Endodermal cell (in vitro differentiated cells): ENCODE results near the gene CPN1. TPM values are rescaled to one million over a fixed set of nuclear protein-coding genes. Genes with fewer than 3 reads are reported as not detected.

Source experiments
- DNase-seq: peaks from one replicate; pipeline ENCODE4 v3.0.0-alpha.2; 2017
- H3K27ac ChIP-seq: 2 replicates; pipeline ENCODE4 v1.5.1; 2013; ENCODE audit warnings: mild to moderate bottlenecking, low read depth, low read length, moderate library complexity
- H3K27me3 ChIP-seq: 2 replicates; pipeline ENCODE4 v1.6.1; 2013; ENCODE audit warnings: mild to moderate bottlenecking, low read length, moderate library complexity; ENCODE audit not compliant: insufficient read depth, control insufficient read depth, poor library complexity, severe bottlenecking
- H3K36me3 ChIP-seq: 2 replicates; pipeline ENCODE4 v1.7.0; 2013; ENCODE audit warnings: mild to moderate bottlenecking, low read length, moderate library complexity; ENCODE audit not compliant: control insufficient read depth, insufficient read depth
- H3K4me1 ChIP-seq: one replicate; pipeline ENCODE4 v1.7.0; 2013; ENCODE audit warnings: low read length; ENCODE audit not compliant: control insufficient read depth, insufficient read depth
- H3K4me3 ChIP-seq: 2 replicates; pipeline ENCODE4 v1.5.1; 2013; ENCODE audit warnings: mild to moderate bottlenecking, low read length, moderate library complexity
- H3K9ac ChIP-seq: 2 replicates; pipeline ENCODE4 v1.6.1; 2013; ENCODE audit warnings: mild to moderate bottlenecking, low read length, moderate library complexity; ENCODE audit not compliant: poor library complexity, severe bottlenecking; ENCODE audit errors: extremely low read depth
- H3K9me3 ChIP-seq: 2 replicates; pipeline ENCODE4 v1.6.1; 2013; ENCODE audit warnings: mild to moderate bottlenecking, low read length, moderate library complexity; ENCODE audit not compliant: control insufficient read depth
- H3K27ac Mint-ChIP-seq: 2 replicates; pipeline ENCODE4 v1.8.0; 2020; ENCODE audit warnings: mixed read lengths
- H3K27me3 Mint-ChIP-seq: 2 replicates; pipeline ENCODE4 v1.8.0; 2021; ENCODE audit warnings: mild to moderate bottlenecking, mixed read lengths; ENCODE audit not compliant: insufficient read depth
- H3K36me3 Mint-ChIP-seq: 2 replicates; pipeline ENCODE4 v1.8.0; 2020; ENCODE audit warnings: low read depth, mixed read lengths
- H3K4me1 Mint-ChIP-seq: 2 replicates; pipeline ENCODE4 v1.8.0; 2020; ENCODE audit warnings: mixed read lengths
- H3K4me3 Mint-ChIP-seq: 2 replicates; pipeline ENCODE4 v1.8.0; 2020; ENCODE audit warnings: mild to moderate bottlenecking, moderate library complexity, mixed read lengths
- H3K9me3 Mint-ChIP-seq: 2 replicates; pipeline ENCODE4 v1.8.0; 2020; ENCODE audit warnings: mild to moderate bottlenecking, mixed read lengths
- CTCF ChIP-seq: fragments of 200-600 bp; sonication (generic); conservative IDR thresholded peaks from 2 replicates; pipeline ENCODE4 v1.5.0; 2021; ENCODE audit warnings: antibody characterized with exemption, mild to moderate bottlenecking
- WGBS, 2 experiments: methylation state at CpG; one replicate each; pipeline versions ENCODE4 v1.1.5 to v1.1.7; 2013; ENCODE audit warnings: missing lambda C conversion rate in 2 of 2, mixed read lengths in 1 of 2; ENCODE audit not compliant: insufficient coverage in 1 of 2, insufficient read length in 1 of 2; 5-methylcytosine and 5-hydroxymethylcytosine counted together
- total RNA-seq, 2 donors: library from RNA; stranded (reverse); fragmentation: NEBNext Ultra II Directional in 1 of 2; extraction: Animal tissue kit (Norgen Biotek cat#: 25700) in 1 of 2; gene quantifications; 2 replicates in 1 of 2; 3 replicates in 1 of 2; pipeline ENCODE4 v1.2.1, GENCODE V29; 2021

The CPN1 gene
- total RNA-seq, 2 donors from 2014 or later, result 0.71 to 1.3 TPM

DNA sequence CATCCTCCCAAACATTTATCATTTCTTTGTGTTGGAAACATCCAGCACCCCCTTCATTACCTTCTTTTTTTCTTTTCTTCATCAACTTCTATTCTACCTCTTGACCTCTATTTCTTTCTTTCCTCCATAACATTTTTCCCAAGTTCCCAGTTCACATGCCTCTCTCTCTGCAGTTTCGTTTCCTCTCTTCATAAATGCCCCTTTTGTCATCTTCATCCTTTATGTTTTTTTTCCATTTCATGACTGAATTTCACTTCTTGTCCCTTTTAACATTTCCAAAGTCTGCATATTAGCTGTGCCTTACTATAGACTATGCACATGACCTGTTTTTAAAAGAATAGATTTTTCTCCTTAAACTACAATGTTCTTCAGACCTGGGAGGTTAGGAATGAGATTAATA lies 23.7 kb downstream of the CPN1 start:
- WGBS, 2 experiments, result 71 to 88% methylated on average over 1 of the region's 1 CpG

GRCh38 chr10:100053686-100054460 lies 27.8 kb downstream of the CPN1 start:
- H3K9ac ChIP-seq, result no peak overlapping the region
- H3K27ac ChIP-seq, result no peak overlapping the region
- peaks cover 13% of the 10 kb centered on the region for H3K9me3 ChIP-seq
- Mint-ChIP-seq H3K27me3 (no peaks in the 10 kb centered on the region), H3K9me3 (peaks cover 6% of the 10 kb centered on the region), H3K36me3 (peaks cover 6% of the 10 kb centered on the region), H3K4me1 (peaks cover 10% of the 10 kb centered on the region), H3K4me3 (no peak overlapping the region), H3K27ac (no peak overlapping the region)
- WGBS, 2 experiments, result 43 to 57% methylated on average over 5 to 6 of the region's 6 CpGs
- H3K4me1 ChIP-seq, result no peaks in the 10 kb centered on the region
- TF ChIP-seq CTCF, result no peak
- DNase-seq, result peak; percentile 73
- no peak overlapping the region for H3K4me3 ChIP-seq
- no peaks in the 10 kb centered on the region for H3K36me3 ChIP-seq
- no peaks in the 10 kb centered on the region for H3K27me3 ChIP-seq

More for the DNA sequence above, 23.7 kb downstream of the CPN1 start:
- no peak for DNase-seq
- Histone ChIP-seq H3K36me3 (no peaks in the 10 kb centered on the region), H3K9ac (no peak overlapping the region), H3K4me1 (no peaks in the 10 kb centered on the region), H3K27ac (no peak overlapping the region), H3K27me3 (no peaks in the 10 kb centered on the region), H3K4me3 (no peak overlapping the region), H3K9me3 (peaks cover 13% of the 10 kb centered on the region)
- Mint-ChIP-seq H3K27ac (no peak overlapping the region), H3K9me3 (peaks cover 6% of the 10 kb centered on the region), H3K27me3 (no peaks in the 10 kb centered on the region), H3K36me3 (peaks cover 6% of the 10 kb centered on the region), H3K4me1 (peaks cover 10% of the 10 kb centered on the region), H3K4me3 (no peak overlapping the region)
- TF ChIP-seq CTCF, result no peak

GRCh38 chr10:100046021-100046486 lies 35.6 kb downstream of the CPN1 start:
- H3K36me3 Mint-ChIP-seq, result no peaks in the 10 kb centered on the region
- peaks cover 16% of the 10 kb centered on the region for H3K4me1 Mint-ChIP-seq
- H3K27ac Mint-ChIP-seq, result no peak overlapping the region
- no peaks in the 10 kb centered on the region for H3K36me3 ChIP-seq
- no peaks in the 10 kb centered on the region for H3K27me3 ChIP-seq
- H3K9me3 Mint-ChIP-seq, result no peaks in the 10 kb centered on the region
- H3K4me3 Mint-ChIP-seq, result no peak overlapping the region
- TF ChIP-seq CTCF, result peak; percentile 99
- H3K4me3 ChIP-seq, result no peak overlapping the region
- H3K27me3 Mint-ChIP-seq, result no peaks in the 10 kb centered on the region
- H3K27ac ChIP-seq, result no peak overlapping the region
- 37 to 43% methylated on average over 7 of the region's 7 CpGs for WGBS, 2 experiments
- DNase-seq, result peak; percentile 97
- H3K9ac ChIP-seq, result no peak overlapping the region
- H3K4me1 ChIP-seq, result no peaks in the 10 kb centered on the region
- H3K9me3 ChIP-seq, result no peaks in the 10 kb centered on the region
